C4-2B (cell line): ENCODE measurements around the gene RBM20.

Source experiments
- ZFX ChIP-seq: fragments of 450-650 bp; IDR thresholded peaks from 2 replicates; pipeline ENCODE4 v1.6.1; 2017
- TF ChIP-seq, protein P1 (sequence below): fragments of 450-650 bp; conservative IDR thresholded peaks from 2 replicates; pipeline ENCODE4 v1.5.1; 2017; ENCODE audit warnings: mild to moderate bottlenecking

DNA sequence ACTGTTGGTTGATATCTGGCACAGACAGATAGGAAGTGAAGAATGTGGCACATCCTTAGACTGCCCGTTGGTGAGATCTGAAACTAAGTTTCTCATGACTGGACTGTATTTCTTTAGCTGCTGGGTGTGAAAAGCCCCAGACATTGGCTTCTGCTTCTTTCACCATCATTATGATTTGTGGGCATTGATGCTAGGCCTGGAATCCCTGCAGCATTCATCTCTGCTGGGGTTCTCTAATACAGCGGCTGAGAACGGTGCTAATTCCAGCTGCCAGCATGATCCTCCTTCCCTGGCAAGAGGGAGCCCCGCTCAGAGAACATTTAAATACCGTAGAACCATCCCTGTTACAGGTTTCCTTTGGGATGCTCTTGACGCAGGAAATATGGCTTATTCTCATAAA is 26.2 kb downstream of the RBM20 start:
- TF ChIP-seq, protein P1, sequence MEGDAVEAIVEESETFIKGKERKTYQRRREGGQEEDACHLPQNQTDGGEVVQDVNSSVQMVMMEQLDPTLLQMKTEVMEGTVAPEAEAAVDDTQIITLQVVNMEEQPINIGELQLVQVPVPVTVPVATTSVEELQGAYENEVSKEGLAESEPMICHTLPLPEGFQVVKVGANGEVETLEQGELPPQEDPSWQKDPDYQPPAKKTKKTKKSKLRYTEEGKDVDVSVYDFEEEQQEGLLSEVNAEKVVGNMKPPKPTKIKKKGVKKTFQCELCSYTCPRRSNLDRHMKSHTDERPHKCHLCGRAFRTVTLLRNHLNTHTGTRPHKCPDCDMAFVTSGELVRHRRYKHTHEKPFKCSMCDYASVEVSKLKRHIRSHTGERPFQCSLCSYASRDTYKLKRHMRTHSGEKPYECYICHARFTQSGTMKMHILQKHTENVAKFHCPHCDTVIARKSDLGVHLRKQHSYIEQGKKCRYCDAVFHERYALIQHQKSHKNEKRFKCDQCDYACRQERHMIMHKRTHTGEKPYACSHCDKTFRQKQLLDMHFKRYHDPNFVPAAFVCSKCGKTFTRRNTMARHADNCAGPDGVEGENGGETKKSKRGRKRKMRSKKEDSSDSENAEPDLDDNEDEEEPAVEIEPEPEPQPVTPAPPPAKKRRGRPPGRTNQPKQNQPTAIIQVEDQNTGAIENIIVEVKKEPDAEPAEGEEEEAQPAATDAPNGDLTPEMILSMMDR: no peak
- no peak for TF ChIP-seq ZFX
